WTC11 (cell line): Measurements from ENCODE around the gene AUP1.
A peak's percentile ranks its signal among the peaks of the same experiment; 100 is the strongest.

Experiments used
- CTCF ChIP-seq: fragments of 200-600 bp; IDR thresholded peaks from 2 replicates; pipeline ENCODE4 v1.8.0; 2022; ENCODE audit warnings: antibody characterized with exemption
- ETV6 ChIP-seq: sonication (generic); formaldehyde crosslinking; IDR thresholded peaks from 2 replicates; pipeline ENCODE4 v1.8.1; 2022; ENCODE audit warnings: mild to moderate bottlenecking, missing genetic modification reagents
- FOXJ3 ChIP-seq: sonication (generic); formaldehyde crosslinking; IDR thresholded peaks from 2 replicates; pipeline ENCODE4 v1.9.0; 2021; ENCODE audit warnings: missing genetic modification reagents, mild to moderate bottlenecking, borderline replicate concordance
- FOXK1 ChIP-seq: sonication (generic); formaldehyde crosslinking; IDR thresholded peaks from 2 replicates; pipeline ENCODE4 v1.8.0; 2022; ENCODE audit warnings: mild to moderate bottlenecking, moderate library complexity, missing genetic modification reagents
- JUN ChIP-seq: sonication (generic); formaldehyde crosslinking; IDR thresholded peaks from 2 replicates; pipeline ENCODE4 v1.8.0; 2023; ENCODE audit warnings: mild to moderate bottlenecking, missing genetic modification reagents
- NFATC4 ChIP-seq: fragments of 250-450 bp; sonication (Bioruptor Pico); IDR thresholded peaks from 2 replicates; pipeline ENCODE4 v1.9.0; 2021; ENCODE audit warnings: mild to moderate bottlenecking
- SP1 ChIP-seq: sonication (generic); formaldehyde crosslinking; conservative IDR thresholded peaks from 2 replicates; pipeline ENCODE4 v1.8.1; 2022; ENCODE audit warnings: missing genetic modification reagents
- TEAD1 ChIP-seq: sonication (generic); formaldehyde crosslinking; IDR thresholded peaks from 2 replicates; pipeline ENCODE4 v1.8.0; 2022; ENCODE audit warnings: mild to moderate bottlenecking, missing genetic modification reagents
- USF1 ChIP-seq: sonication (generic); formaldehyde crosslinking; IDR thresholded peaks from 2 replicates; pipeline ENCODE4 v1.8.0; 2022; ENCODE audit warnings: mild to moderate bottlenecking, missing genetic modification reagents
- ZBTB43 ChIP-seq: sonication (generic); formaldehyde crosslinking; IDR thresholded peaks from 2 replicates; pipeline ENCODE4 v1.8.1; 2023; ENCODE audit warnings: mild to moderate bottlenecking, missing genetic modification reagents
- ZNF138 ChIP-seq: sonication (generic); formaldehyde crosslinking; conservative IDR thresholded peaks from 2 replicates; pipeline ENCODE4 v1.8.1; 2022; ENCODE audit warnings: mild to moderate bottlenecking, moderate library complexity, missing genetic modification reagents
- TF ChIP-seq, protein P1 (sequence below): sonication (generic); formaldehyde crosslinking; conservative IDR thresholded peaks from 2 replicates; pipeline ENCODE4 v1.8.1; 2022; ENCODE audit warnings: mild to moderate bottlenecking, missing genetic modification reagents
- TF ChIP-seq, protein P2 (sequence below): sonication (generic); formaldehyde crosslinking; IDR thresholded peaks from 2 replicates; pipeline ENCODE4 v1.8.0; 2022; ENCODE audit warnings: mild to moderate bottlenecking, missing genetic modification reagents
- TF ChIP-seq, protein P3 (sequence below): sonication (generic); formaldehyde crosslinking; IDR thresholded peaks from 2 replicates; pipeline ENCODE4 v1.8.1; 2023; ENCODE audit warnings: mild to moderate bottlenecking, missing genetic modification reagents, moderate library complexity

- no peak for TF ChIP-seq CTCF
- no peak for TF ChIP-seq NFATC4
- TF ChIP-seq ETV6 (CRISPR knock-in tag): peak; percentile 79
- peak; percentile 49 for TF ChIP-seq SP1 (CRISPR knock-in tag)
- TF ChIP-seq, protein P1, sequence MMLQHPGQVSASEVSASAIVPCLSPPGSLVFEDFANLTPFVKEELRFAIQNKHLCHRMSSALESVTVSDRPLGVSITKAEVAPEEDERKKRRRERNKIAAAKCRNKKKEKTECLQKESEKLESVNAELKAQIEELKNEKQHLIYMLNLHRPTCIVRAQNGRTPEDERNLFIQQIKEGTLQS (CRISPR knock-in tag): no peak
- peak; percentile 85 for TF ChIP-seq TEAD1
- TF ChIP-seq, protein P2, sequence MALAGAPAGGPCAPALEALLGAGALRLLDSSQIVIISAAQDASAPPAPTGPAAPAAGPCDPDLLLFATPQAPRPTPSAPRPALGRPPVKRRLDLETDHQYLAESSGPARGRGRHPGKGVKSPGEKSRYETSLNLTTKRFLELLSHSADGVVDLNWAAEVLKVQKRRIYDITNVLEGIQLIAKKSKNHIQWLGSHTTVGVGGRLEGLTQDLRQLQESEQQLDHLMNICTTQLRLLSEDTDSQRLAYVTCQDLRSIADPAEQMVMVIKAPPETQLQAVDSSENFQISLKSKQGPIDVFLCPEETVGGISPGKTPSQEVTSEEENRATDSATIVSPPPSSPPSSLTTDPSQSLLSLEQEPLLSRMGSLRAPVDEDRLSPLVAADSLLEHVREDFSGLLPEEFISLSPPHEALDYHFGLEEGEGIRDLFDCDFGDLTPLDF (CRISPR knock-in tag): 0 out of 2 replicates have a peak, but pooled peaks have one; percentile 5
- TF ChIP-seq, protein P3, sequence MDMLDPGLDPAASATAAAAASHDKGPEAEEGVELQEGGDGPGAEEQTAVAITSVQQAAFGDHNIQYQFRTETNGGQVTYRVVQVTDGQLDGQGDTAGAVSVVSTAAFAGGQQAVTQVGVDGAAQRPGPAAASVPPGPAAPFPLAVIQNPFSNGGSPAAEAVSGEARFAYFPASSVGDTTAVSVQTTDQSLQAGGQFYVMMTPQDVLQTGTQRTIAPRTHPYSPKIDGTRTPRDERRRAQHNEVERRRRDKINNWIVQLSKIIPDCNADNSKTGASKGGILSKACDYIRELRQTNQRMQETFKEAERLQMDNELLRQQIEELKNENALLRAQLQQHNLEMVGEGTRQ (CRISPR knock-in tag): peak; percentile 76
- peak; percentile 74; the same call in 1 of the 2 replicates for TF ChIP-seq FOXK1
- TF ChIP-seq FOXJ3 (CRISPR knock-in tag): no peak
- no peak for TF ChIP-seq JUN
- TF ChIP-seq ZNF138: no peak
- peak; percentile 77 for TF ChIP-seq USF1 (CRISPR knock-in tag)
- no peak for TF ChIP-seq ZBTB43
Observed at GRCh38 chr2:74548900-74549826, 19.7 kb upstream of the AUP1 start.
